Measurements from ENCODE around the gene DYNC2I2.

DNA sequence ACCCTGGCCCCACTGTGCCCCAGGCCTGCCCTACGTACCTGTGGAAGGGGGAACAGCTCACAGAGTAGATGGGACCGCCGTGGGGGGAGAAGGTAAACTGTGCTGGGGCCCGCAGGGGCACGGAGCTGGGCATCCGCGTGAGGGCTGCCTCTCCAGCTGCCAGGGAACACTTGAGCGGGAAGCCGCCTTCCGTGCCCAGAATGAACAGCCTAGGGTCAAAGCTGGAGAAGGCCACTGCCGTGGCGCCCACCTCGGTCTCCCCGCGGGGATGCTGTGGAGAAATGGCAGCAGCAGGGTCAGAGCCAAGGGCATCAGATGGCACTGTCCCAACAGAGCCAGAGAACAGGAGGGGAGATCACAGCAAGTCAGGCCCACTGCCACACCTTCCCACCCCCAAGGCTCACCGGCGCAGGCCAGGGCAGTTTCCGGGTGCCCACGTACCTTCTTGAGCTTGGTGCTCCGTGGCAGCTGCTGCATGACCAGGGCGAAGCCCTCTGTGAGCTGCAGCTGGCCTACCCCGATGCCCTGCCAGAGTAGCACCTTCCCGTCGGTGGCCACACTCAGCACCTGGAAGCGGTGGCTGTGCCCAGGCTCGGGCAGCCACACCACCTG lies 21.9 kb downstream of the DYNC2I2 start:
- TF ChIP-seq CTCF (IDR thresholded peaks at IDR 0.05; ENCODE audit: poor library complexity, severe bottlenecking) = no peak
- no peak for TF ChIP-seq EZH2 (IDR thresholded peaks at IDR 0.05; ENCODE audit: borderline replicate concordance, insufficient read depth, low read length, poor library complexity, severe bottlenecking)
- TF ChIP-seq POLR2AphosphoS5 (IDR thresholded peaks at IDR 0.05) = no peak
- TF ChIP-seq EP300 (conservative IDR thresholded peaks at IDR 0.05; ENCODE audit: poor library complexity, severe bottlenecking) = no peak
- TF ChIP-seq RAD21 (conservative IDR thresholded peaks at IDR 0.05) = no peak
- TF ChIP-seq, protein P1, sequence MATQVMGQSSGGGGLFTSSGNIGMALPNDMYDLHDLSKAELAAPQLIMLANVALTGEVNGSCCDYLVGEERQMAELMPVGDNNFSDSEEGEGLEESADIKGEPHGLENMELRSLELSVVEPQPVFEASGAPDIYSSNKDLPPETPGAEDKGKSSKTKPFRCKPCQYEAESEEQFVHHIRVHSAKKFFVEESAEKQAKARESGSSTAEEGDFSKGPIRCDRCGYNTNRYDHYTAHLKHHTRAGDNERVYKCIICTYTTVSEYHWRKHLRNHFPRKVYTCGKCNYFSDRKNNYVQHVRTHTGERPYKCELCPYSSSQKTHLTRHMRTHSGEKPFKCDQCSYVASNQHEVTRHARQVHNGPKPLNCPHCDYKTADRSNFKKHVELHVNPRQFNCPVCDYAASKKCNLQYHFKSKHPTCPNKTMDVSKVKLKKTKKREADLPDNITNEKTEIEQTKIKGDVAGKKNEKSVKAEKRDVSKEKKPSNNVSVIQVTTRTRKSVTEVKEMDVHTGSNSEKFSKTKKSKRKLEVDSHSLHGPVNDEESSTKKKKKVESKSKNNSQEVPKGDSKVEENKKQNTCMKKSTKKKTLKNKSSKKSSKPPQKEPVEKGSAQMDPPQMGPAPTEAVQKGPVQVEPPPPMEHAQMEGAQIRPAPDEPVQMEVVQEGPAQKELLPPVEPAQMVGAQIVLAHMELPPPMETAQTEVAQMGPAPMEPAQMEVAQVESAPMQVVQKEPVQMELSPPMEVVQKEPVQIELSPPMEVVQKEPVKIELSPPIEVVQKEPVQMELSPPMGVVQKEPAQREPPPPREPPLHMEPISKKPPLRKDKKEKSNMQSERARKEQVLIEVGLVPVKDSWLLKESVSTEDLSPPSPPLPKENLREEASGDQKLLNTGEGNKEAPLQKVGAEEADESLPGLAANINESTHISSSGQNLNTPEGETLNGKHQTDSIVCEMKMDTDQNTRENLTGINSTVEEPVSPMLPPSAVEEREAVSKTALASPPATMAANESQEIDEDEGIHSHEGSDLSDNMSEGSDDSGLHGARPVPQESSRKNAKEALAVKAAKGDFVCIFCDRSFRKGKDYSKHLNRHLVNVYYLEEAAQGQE (IDR thresholded peaks at IDR 0.05; ENCODE audit: borderline replicate concordance) = no peak
- TF ChIP-seq MXI1 (conservative IDR thresholded peaks at IDR 0.05; ENCODE audit: poor library complexity, severe bottlenecking) = no peak
